HG03060 (cell line): Measurements from ENCODE around the gene PSD2.

ENCODE experiments used
- ATAC-seq: cut with Tn5 transposase; IDR thresholded peaks from one replicate; pipeline ENCODE4 v1.9.1; 2021; ENCODE audit warnings: low read depth, moderate number of reproducible peaks; ENCODE audit not compliant: unreplicated experiment

The PSD2 gene

DNA sequence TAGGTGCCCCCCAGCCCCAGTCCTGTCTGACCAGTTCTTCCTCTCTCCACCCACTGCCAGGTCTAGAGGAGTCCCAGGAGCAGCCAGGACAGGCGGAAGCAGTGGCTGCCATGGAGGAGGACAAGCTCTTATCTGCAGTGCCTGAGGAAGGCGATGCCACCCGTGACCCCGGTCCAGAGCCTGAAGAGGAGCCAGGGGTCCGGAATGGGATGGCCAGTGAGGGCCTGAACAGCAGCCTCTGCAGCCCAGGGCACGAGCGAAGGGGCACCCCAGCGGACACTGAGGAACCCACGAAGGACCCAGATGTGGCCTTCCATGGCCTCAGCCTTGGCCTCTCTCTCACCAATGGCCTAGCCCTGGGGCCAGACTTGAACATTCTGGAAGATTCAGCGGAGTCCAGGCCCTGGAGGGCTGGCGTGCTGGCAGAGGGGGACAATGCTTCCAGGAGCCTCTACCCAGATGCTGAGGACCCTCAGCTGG is 13.8 kb downstream of the PSD2 start:
- no peak for ATAC-seq

GRCh38 chr5:139810341-139811273 is 15.0 kb downstream of the PSD2 start:
- ATAC-seq, result no peak

DNA sequence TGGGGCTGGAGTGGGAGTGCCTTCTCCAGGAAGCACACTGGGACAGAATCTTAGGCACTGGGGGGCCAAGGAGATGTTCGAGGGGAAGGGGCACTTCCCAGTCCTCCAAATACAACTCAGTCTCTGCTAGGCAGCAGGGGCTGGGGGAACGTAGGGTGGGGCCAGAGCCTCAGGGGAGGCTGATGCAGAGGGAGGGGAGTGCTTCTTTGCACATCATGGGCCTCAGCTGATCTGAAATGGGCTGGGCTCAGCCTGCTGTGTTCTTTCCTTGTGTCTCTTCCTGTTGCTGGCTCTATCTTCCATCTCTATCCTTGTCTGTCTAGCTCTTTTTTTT is 15.6 kb downstream of the PSD2 start:
- no peak for ATAC-seq

- no peak for ATAC-seq
Measured at GRCh38 chr5:139812323-139812722, 16.7 kb downstream of the PSD2 start.

DNA sequence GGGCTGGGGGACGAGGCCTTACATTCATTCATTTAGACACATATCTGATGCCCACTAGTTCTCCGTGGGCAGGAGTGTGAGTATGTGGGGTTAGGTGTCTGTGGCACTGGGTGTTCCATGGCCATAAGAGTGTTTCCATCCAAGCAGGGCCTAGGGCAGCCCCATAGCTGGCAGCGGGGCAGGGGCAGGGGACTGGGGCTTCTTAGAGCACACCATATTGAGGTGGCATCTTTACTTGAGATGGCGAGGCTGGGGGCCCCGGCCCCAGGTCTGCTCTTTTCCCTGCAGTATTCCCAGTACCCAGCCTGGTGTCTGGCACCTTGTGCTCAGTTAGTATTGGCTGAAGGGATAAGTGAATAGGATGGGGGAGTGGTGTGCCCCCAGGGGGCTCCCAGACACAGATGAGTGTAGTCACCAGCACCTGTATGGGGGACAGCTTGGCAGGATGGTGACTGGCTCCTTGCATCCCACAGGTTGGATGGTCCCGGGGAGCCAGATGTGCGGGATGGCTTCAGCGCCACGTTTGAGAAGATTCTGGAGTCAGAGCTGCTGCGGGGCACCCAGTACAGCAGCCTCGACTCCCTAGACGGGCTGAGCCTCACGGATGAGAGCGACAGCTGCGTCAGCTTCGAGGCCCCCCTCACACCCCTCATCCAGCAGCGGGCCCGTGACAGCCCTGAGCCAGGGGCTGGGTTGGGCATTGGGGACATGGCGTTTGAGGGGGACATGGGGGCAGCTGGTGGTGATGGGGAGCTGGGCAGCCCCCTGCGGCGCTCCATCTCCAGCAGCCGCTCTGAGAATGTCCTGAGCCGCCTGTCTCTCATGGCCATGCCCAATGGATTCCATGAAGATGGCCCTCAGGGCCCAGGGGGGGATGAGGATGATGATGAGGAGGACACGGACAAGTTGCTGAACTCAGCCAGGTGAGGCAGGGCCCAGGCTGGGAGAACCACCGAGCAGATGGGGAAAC is 17.5 kb downstream of the PSD2 start:
- no peak for ATAC-seq

DNA sequence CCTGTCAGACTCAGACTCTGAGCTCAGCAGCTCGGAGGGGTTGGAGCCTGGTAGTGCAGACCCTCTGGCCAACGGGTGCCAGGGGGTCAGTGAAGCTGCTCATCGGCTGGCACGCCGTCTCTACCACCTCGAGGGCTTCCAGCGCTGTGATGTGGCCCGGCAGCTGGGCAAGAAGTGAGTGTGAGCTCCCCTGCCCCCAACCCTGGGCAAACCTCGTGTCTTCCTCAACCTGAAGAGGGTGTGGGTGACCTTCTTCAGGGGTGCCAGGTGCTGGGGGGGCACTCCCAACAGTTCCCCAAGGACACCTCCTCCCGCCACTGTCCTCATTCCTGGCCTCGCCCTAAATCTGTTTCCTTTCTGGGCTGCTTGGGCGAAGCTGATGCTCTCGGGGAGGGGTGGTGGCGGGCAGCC is 18.6 kb downstream of the PSD2 start:
- ATAC-seq, result no peak

- no peak for ATAC-seq
Measured at GRCh38 chr5:139814704-139815280, 19.2 kb downstream of the PSD2 start.

DNA sequence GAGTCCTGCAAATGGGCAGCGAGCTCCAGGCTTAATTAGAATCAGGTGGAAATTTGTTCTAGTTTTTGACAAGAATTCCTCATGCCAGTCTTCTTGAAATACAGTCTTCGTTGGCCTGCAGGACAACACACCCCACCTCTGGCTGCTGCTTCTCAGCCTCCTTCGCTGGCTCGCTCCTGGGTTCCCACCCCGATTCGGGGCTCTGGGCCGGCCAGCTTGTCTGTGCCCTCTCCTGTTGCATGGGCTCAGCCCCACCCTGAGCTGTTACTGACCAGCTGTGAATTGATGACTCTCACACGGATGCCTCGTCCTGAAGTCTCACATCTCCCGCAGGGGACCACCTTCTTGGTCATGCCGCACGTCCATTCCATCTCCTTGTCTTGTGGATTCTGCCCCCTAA is 21.0 kb downstream of the PSD2 start:
- ATAC-seq, result no peak

DNA sequence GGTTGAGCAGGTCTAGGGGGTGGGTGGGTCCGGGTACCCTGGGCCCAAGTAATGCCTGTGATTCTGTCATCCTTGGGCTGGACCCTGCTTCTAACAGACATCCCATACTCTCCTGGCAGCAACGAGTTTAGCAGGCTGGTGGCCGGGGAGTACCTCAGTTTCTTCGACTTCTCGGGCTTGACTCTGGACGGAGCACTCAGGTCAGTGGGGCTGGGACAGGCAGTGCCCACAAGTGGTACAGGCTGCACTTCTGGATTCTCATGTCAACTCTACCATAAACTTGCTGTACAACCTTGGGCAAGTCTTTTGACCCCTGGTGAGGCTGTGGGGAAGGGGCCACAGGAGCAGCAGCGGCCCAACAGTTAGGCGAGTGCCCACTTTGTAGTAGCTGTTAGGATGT is 21.8 kb downstream of the PSD2 start:
- ATAC-seq, result no peak

- no peak for ATAC-seq
Measured at GRCh38 chr5:139817970-139818369, 22.4 kb downstream of the PSD2 start.

GRCh38 chr5:139820130-139820529 is 24.5 kb downstream of the PSD2 start:
- no peak for ATAC-seq

DNA sequence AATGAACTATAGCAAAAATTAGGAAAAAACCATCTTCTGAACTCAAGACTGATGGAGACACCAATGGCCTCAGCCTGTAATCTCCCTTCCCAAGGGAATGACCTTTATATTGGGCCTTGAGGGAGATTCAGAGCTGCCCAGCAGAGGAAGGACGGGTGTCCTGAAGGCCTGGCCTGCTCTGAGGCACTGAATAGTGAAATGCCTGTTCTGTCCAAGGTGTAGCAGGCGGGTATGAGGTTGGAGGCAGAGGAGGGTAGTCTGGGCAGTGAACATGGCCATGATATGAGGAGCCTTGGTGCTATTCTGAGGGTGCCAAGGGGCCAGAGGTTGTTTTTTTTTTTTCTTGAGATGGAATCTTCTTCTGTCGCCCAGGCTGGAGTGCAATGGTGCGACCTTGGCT is 25.0 kb downstream of the PSD2 start:
- ATAC-seq, result no peak

- no peak for ATAC-seq
Measured at GRCh38 chr5:139821806-139822552, 26.4 kb downstream of the PSD2 start.

DNA sequence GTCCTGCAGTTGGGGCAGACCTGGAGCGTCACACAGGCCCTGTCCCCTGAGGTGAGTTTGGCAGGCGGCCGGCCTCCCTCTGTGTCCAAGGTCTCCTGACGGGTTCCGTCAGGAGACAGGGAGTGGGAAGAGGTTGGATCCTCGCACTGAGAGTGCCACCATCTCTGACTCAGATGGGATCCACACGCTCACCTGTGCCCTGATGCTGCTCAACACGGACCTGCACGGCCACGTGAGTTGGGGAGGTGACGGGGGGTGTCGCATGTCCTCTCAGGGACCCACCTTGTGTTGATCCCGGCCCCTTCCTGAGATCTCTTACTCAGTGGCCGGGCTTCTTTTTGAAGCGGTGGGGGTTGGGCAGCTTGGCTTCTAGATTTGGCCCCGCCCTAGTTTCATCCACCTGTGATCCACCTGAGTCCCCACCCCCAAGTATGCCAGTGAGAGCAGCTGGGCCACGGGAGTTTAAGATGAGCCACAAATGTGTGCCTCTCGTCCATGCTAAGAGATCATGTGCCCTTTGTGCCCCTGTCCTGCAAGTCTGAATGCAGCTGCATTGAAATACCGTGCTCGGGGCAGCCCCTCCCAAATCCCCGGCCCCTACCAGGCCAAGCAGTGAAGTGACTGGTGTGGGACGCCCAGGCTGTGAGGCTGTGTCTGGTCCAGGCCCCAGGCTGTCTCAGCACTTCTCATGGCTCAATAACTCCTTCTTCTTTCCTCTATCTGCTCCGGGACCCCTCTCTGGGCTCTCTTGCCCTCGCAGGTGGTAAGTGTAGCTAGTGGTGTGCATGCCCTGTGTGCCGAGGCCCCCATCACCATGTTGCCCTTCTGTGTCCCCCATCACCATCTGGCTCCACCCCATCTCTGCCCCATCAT is 27.2 kb downstream of the PSD2 start:
- no peak for ATAC-seq

- no peak for ATAC-seq
Measured at GRCh38 chr5:139823757-139824355, 28.2 kb downstream of the PSD2 start.

- no peak for ATAC-seq
Measured at GRCh38 chr5:139825690-139826089, 30.1 kb downstream of the PSD2 start.

DNA sequence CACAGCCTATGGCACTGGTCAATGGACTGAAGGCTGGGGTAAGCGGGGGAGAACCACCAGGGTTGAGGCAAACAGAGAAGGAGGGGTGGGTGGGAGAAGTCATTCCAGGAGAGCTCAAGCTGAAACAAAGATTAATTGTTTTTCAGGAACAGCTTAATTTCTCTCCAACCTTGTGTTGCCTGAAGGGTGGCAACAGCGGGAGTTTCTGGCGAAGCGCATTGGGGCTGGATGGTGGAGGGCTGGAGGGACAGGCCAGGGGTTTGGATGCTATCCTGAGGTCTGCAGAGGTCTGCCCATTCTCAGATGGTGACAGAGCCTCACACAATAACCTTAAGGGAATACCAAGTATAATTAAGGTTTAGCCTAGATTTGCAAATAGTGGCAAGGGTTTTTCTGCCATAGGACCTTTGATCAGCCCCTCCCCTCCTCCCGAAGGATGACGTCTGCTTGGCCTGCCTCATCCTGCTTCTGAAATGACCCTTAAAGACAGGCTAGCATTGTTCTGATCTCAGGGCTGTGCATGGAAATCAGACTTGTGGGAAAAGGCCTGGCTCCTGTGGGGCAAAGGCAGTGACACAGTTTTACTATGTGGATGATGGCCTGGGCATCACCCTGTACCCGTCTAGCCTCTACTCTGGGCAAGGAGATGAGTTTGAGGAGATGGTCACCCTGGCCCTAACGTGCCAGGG is 32.7 kb downstream of the PSD2 start:
- no peak for ATAC-seq

- ATAC-seq, result no peak
Measured at GRCh38 chr5:139829471-139829870, 33.9 kb downstream of the PSD2 start.
